Panc1 (cell line): ENCODE results near the gene AGBL4. TPM values are rescaled to one million over a fixed set of nuclear protein-coding genes. Genes with fewer than 3 reads are reported as not detected.

Experiments
- ATAC-seq: fragments of 200-7000 bp; cut with Tn5 transposase; 2 replicates; pipeline ENCODE4 v1.9.1; 2020; ENCODE audit warnings: mild to moderate bottlenecking, moderate library complexity
- BruUV-seq: library from RNA; stranded (reverse); fragments of 400-500 nt; replicated peaks from 2 replicates; lab custom pipeline; 2021; lab: Mats Ljungman, UMichigan
- CTCF ChIA-PET: fragments of 300-600 bp; sonication (Branson Sonifier 250); formaldehyde crosslinking; loops from one replicate; lab custom pipeline; 2022; ENCODE audit warnings: antibody characterized with exemption; lab: Charles Lee
- POLR2A ChIA-PET: fragments of 300-600 bp; sonication (Branson Sonifier 250); formaldehyde crosslinking; loops from one replicate; lab custom pipeline; 2022; ENCODE audit warnings: antibody characterized with exemption; lab: Charles Lee
- DNase-seq: peaks from one replicate; pipeline ENCODE4 v3.0.0-alpha.2; 2010; ENCODE audit warnings: low read depth, low spot score
- H3K27ac ChIP-seq: 2 replicates; pipeline ENCODE4 v1.5.1; 2011; ENCODE audit warnings: mild to moderate bottlenecking, low read length, inconsistent platforms
- H3K27me3 ChIP-seq: fragments of 200-500 bp; sonication (Bioruptor generic); 2 replicates; pipeline ENCODE4 v1.6.0; 2014; ENCODE audit warnings: low read length, inconsistent platforms; ENCODE audit not compliant: control insufficient read depth, insufficient read depth
- H3K36me3 ChIP-seq: fragments of 200-500 bp; sonication (Bioruptor generic); 2 replicates; pipeline ENCODE4 v1.5.1; 2014; ENCODE audit warnings: inconsistent platforms, mild to moderate bottlenecking, low read length, moderate library complexity; ENCODE audit not compliant: control insufficient read depth, insufficient read depth
- H3K4me1 ChIP-seq: 2 replicates; pipeline ENCODE4 v1.5.1; 2011; ENCODE audit warnings: inconsistent platforms, mild to moderate bottlenecking, low read length, moderate library complexity; ENCODE audit not compliant: control insufficient read depth, insufficient read depth
- H3K4me3 ChIP-seq, 2 experiments: 2 replicates each; pipeline ENCODE4 v1.5.1; 2011 to 2012; ENCODE audit warnings: low read depth in 2 of 2, low read length in 2 of 2, mild to moderate bottlenecking in 2 of 2, inconsistent platforms in 1 of 2, moderate library complexity in 1 of 2
- H3K9me3 ChIP-seq: fragments of 200-500 bp; sonication (Bioruptor generic); 2 replicates; pipeline ENCODE4 v1.5.1; 2014; ENCODE audit warnings: low read depth, mild to moderate bottlenecking, inconsistent platforms, low read length, moderate library complexity; ENCODE audit not compliant: control insufficient read depth, insufficient read depth
- CTCF ChIP-seq: fragments of 450-650 bp; IDR thresholded peaks from 2 replicates; pipeline ENCODE4 v1.5.1; 2017; ENCODE audit warnings: mild to moderate bottlenecking
- POLR2AphosphoS5 ChIP-seq: IDR thresholded peaks from 2 replicates; pipeline ENCODE4 v1.6.1; 2012; ENCODE audit warnings: mild to moderate bottlenecking, low read depth, low read length, moderate library complexity
- REST ChIP-seq, 2 experiments: IDR thresholded peaks; 2 replicates each; pipeline ENCODE4 v1.6.1; 2011 to 2012; ENCODE audit warnings: low read depth in 2 of 2, control low read depth in 1 of 2, low read length in 1 of 2, mild to moderate bottlenecking in 1 of 2, moderate library complexity in 1 of 2; ENCODE audit not compliant: insufficient read depth in 1 of 2
- SIN3A ChIP-seq: IDR thresholded peaks from 2 replicates; pipeline ENCODE4 v1.6.1; 2012; ENCODE audit warnings: low read depth, mild to moderate bottlenecking, low read length, moderate library complexity, borderline replicate concordance; ENCODE audit not compliant: insufficient read depth
- TCF7L2 ChIP-seq: IDR thresholded peaks from 2 replicates; pipeline ENCODE4 v1.6.1; 2011; ENCODE audit warnings: mild to moderate bottlenecking, low read depth, low read length, inconsistent platforms
- in situ Hi-C: cut with HindIII; loops from 2 replicates; pipeline ENCODE4 v1.10.0; 2016; ENCODE audit warnings: low sequenced_read_pairs, low pct_unique_long_range_greater_than_20kb
- intact Hi-C: fragments of 100-400 bp; cut with micrococcal nuclease; formaldehyde crosslinking; loops from one replicate; pipeline ENCODE4 v1.10.0; 2022; ENCODE audit not compliant: unreplicated experiment
- total RNA-seq: library from RNA; stranded (reverse); gene quantifications from one replicate; pipeline ENCODE4 v1.2.1, GENCODE V29; 2021; ENCODE audit not compliant: unreplicated experiment

Gene AGBL4
- total RNA-seq, 1 experiment from 2014 or later, result not detected

GRCh38 chr1:48560577-48560976 lies 1463.2 kb downstream of the AGBL4 start:
- intact Hi-C loops, result no loop called here
- no peaks in the 10 kb centered on the region for H3K36me3 ChIP-seq
- no peaks in the 10 kb centered on the region for H3K9me3 ChIP-seq
- no peaks in the 10 kb centered on the region for H3K4me1 ChIP-seq
- POLR2A ChIA-PET, result no interaction called here
- no peak overlapping the region for H3K27ac ChIP-seq
- no peak overlapping the region for H3K4me3 ChIP-seq
- H3K27me3 ChIP-seq, result peaks cover 5% of the 10 kb centered on the region; the same call in 1 of the 2 replicates
- CTCF ChIA-PET, result interaction anchor here (0.7 kb wide), 1 partner anchor 9 kb away, joined by 3 read pairs; no protein-coding TSS in a partner anchor
- TF ChIP-seq REST (IDR thresholded peaks at IDR 0.05; ENCODE audit: insufficient read depth in 1 of 2, low read depth in 2 of 2, low read length in 1 of 2) (no peak), CTCF (no peak), POLR2AphosphoS5 (no peak), SIN3A (no peak), TCF7L2 (no peak)
- BruUV-seq, result no TSS peak
- DNase-seq, result no peak
- ATAC-seq, result no peak
- in situ Hi-C loops, result no loop called here

GRCh38 chr1:48560116-48560515 lies 1463.6 kb downstream of the AGBL4 start:
- in situ Hi-C loops, result no loop called here
- no peak for DNase-seq
- intact Hi-C loops, result no loop called here
- BruUV-seq, result no TSS peak
- no peak overlapping the region for H3K27ac ChIP-seq
- TF ChIP-seq SIN3A, result no peak
- no peak for TF ChIP-seq POLR2AphosphoS5
- no peak for TF ChIP-seq TCF7L2
- no peak for TF ChIP-seq CTCF
- TF ChIP-seq REST (IDR thresholded peaks at IDR 0.05; ENCODE audit: insufficient read depth in 1 of 2, low read depth in 2 of 2, low read length in 1 of 2), result no peak
- H3K4me1 ChIP-seq, result no peaks in the 10 kb centered on the region
- H3K36me3 ChIP-seq, result no peaks in the 10 kb centered on the region
- H3K4me3 ChIP-seq, result no peak overlapping the region
- POLR2A ChIA-PET, result no interaction called here
- H3K27me3 ChIP-seq, result peaks cover 5% of the 10 kb centered on the region; the same call in 1 of the 2 replicates
- ATAC-seq, result no peak
- CTCF ChIA-PET, result interaction anchor here (0.7 kb wide), 1 partner anchor 9 kb away, joined by 3 read pairs; no protein-coding TSS in a partner anchor
- H3K9me3 ChIP-seq, result no peaks in the 10 kb centered on the region
